Keratinocyte (primary cell): ENCODE data around the gene PGS1.

Experiments
- EZH2 ChIP-seq: IDR thresholded peaks from one replicate; pipeline ENCODE4 v1.6.1; 2012; ENCODE audit warnings: inconsistent platforms, mild to moderate bottlenecking, low read length, moderate library complexity
- TF ChIP-seq, protein P1 (sequence below), 3 experiments: IDR thresholded peaks in 1 of 3; conservative IDR thresholded peaks in 1 of 3; optimal IDR thresholded peaks in 1 of 3; 2 replicates in 2 of 3; 3 replicates in 1 of 3; pipeline versions ENCODE3 to v1.5.1; 2011; ENCODE audit warnings: low read length in 3 of 3, mild to moderate bottlenecking in 3 of 3, moderate library complexity in 2 of 3, control low read depth in 1 of 3, inconsistent platforms in 1 of 3; ENCODE audit not compliant: insufficient read depth in 2 of 3; ENCODE audit errors: extremely low read depth in 1 of 3

- TF ChIP-seq, protein P1, sequence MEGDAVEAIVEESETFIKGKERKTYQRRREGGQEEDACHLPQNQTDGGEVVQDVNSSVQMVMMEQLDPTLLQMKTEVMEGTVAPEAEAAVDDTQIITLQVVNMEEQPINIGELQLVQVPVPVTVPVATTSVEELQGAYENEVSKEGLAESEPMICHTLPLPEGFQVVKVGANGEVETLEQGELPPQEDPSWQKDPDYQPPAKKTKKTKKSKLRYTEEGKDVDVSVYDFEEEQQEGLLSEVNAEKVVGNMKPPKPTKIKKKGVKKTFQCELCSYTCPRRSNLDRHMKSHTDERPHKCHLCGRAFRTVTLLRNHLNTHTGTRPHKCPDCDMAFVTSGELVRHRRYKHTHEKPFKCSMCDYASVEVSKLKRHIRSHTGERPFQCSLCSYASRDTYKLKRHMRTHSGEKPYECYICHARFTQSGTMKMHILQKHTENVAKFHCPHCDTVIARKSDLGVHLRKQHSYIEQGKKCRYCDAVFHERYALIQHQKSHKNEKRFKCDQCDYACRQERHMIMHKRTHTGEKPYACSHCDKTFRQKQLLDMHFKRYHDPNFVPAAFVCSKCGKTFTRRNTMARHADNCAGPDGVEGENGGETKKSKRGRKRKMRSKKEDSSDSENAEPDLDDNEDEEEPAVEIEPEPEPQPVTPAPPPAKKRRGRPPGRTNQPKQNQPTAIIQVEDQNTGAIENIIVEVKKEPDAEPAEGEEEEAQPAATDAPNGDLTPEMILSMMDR (optimal IDR thresholded peaks at IDR 0.05 in 1 of 3, IDR thresholded peaks at IDR 0.05 in 1 of 3, conservative IDR thresholded peaks at IDR 0.05 in 1 of 3; ENCODE audit: extremely low read depth in 1 of 3, insufficient read depth in 2 of 3, low read length in 3 of 3), result no peak
- no peak for TF ChIP-seq EZH2
Measured at GRCh38 chr17:78361225-78361701, 17.2 kb upstream of the PGS1 start.
